HG02938 (cell line): ENCODE measurements around the gene IMP4.

ENCODE experiments used
- ATAC-seq: cut with Tn5 transposase; IDR thresholded peaks from one replicate; pipeline ENCODE4 v1.9.1; 2021; ENCODE audit warnings: mild to moderate bottlenecking, moderate library complexity; ENCODE audit not compliant: unreplicated experiment

IMP4 gene

GRCh38 chr2:130393318-130393910 lies 50.7 kb downstream of the IMP4 start:
- no peak for ATAC-seq
